Liver (tissue), 9 donors: ENCODE results near the gene ATF7IP. TPM values are rescaled to one million over a fixed set of nuclear protein-coding genes. Genes with fewer than 3 reads are reported as not detected.

Experiments used
- DNase-seq: peaks from one replicate; pipeline ENCODE4 v3.0.0-alpha.2; 2017; ENCODE audit warnings: low spot score
- H3K27ac ChIP-seq, 2 donors: one replicate each; pipeline ENCODE4 v1.7.0; 2013; ENCODE audit warnings: inconsistent platforms in 2 of 2, low read length in 2 of 2, control low read depth in 1 of 2, low read depth in 1 of 2, mild to moderate bottlenecking in 1 of 2
- H3K27me3 ChIP-seq, 4 donors: one replicate each; pipeline versions ENCODE4 v1.6.1 to v1.7.0; 2013; ENCODE audit warnings: low read length in 3 of 4, inconsistent platforms in 1 of 4, mild to moderate bottlenecking in 1 of 4, moderate library complexity in 1 of 4; ENCODE audit not compliant: control insufficient read depth in 4 of 4, insufficient read depth in 4 of 4
- H3K36me3 ChIP-seq, 4 donors: one replicate each; pipeline versions ENCODE4 v1.6.1 to v1.7.0; 2013; ENCODE audit warnings: low read length in 3 of 4, mild to moderate bottlenecking in 3 of 4, low read depth in 1 of 4, moderate library complexity in 1 of 4; ENCODE audit not compliant: control insufficient read depth in 4 of 4, insufficient read depth in 3 of 4
- H3K4me1 ChIP-seq, 4 donors: one replicate each; pipeline versions ENCODE4 v1.6.1 to v1.7.0; 2013; ENCODE audit warnings: low read length in 3 of 4, mild to moderate bottlenecking in 3 of 4, moderate library complexity in 1 of 4; ENCODE audit not compliant: control insufficient read depth in 4 of 4, insufficient read depth in 4 of 4
- H3K4me3 ChIP-seq, 3 donors: one replicate each; pipeline versions ENCODE4 v1.6.1 to v1.7.0; 2013; ENCODE audit warnings: low read length in 3 of 3, control low read depth in 1 of 3, low read depth in 1 of 3, mild to moderate bottlenecking in 1 of 3
- H3K9ac ChIP-seq, 2 donors: one replicate each; pipeline ENCODE4 v1.7.0; 2013; ENCODE audit warnings: low read length in 2 of 2, mild to moderate bottlenecking in 2 of 2, moderate library complexity in 2 of 2, control low read depth in 1 of 2, low read depth in 1 of 2
- H3K9me3 ChIP-seq, 4 donors: one replicate each; pipeline versions ENCODE4 v1.6.1 to v1.7.0; 2013; ENCODE audit warnings: low read length in 3 of 4; ENCODE audit not compliant: control insufficient read depth in 4 of 4
- ATF3 ChIP-seq: IDR thresholded peaks from 2 replicates; pipeline ENCODE4 v1.6.1; 2016; ENCODE audit warnings: antibody characterized with exemption
- CTCF ChIP-seq: fragments of 150-350 bp; IDR thresholded peaks from 2 replicates; pipeline ENCODE4 v1.5.1; 2017; ENCODE audit warnings: improper control_type of control experiment, low read depth, low read length; ENCODE audit not compliant: missing input control
- EGR1 ChIP-seq, 2 donors: IDR thresholded peaks; 2 replicates each; pipeline ENCODE4 v1.6.1; 2016 to 2018; ENCODE audit warnings: antibody characterized with exemption in 2 of 2, low read depth in 2 of 2
- FOXA1 ChIP-seq: IDR thresholded peaks from 2 replicates; pipeline ENCODE4 v1.6.1; 2016; ENCODE audit warnings: antibody characterized with exemption
- FOXA2 ChIP-seq: IDR thresholded peaks from 2 replicates; pipeline ENCODE4 v1.6.1; 2016; ENCODE audit warnings: antibody characterized with exemption
- GABPA ChIP-seq, 2 donors: IDR thresholded peaks in 1 of 2; conservative IDR thresholded peaks in 1 of 2; 2 replicates each; pipeline ENCODE4 v1.6.1; 2016; ENCODE audit warnings: antibody characterized with exemption in 2 of 2, mild to moderate bottlenecking in 1 of 2, moderate library complexity in 1 of 2
- HNF4A ChIP-seq, 2 donors: conservative IDR thresholded peaks; 2 replicates each; pipeline ENCODE4 v1.6.1; 2016; ENCODE audit warnings: antibody characterized with exemption in 2 of 2, mild to moderate bottlenecking in 2 of 2
- HNF4G ChIP-seq: IDR thresholded peaks from 2 replicates; pipeline ENCODE4 v1.6.1; 2016; ENCODE audit warnings: antibody characterized with exemption
- JUND ChIP-seq, 2 donors: IDR thresholded peaks; 2 replicates each; pipeline ENCODE4 v1.6.1; 2016; ENCODE audit warnings: antibody characterized with exemption in 2 of 2
- RAD21 ChIP-seq, 2 donors: IDR thresholded peaks; 2 replicates each; pipeline ENCODE4 v1.6.1; 2016; ENCODE audit warnings: antibody characterized with exemption in 2 of 2, mild to moderate bottlenecking in 2 of 2
- RXRA ChIP-seq, 2 donors: IDR thresholded peaks; 2 replicates each; pipeline ENCODE4 v1.6.1; 2017 to 2018; ENCODE audit warnings: antibody characterized with exemption in 2 of 2, mild to moderate bottlenecking in 1 of 2
- SP1 ChIP-seq: IDR thresholded peaks from 2 replicates; pipeline ENCODE4 v1.6.1; 2018; ENCODE audit warnings: antibody characterized with exemption, mild to moderate bottlenecking
- TAF1 ChIP-seq: conservative IDR thresholded peaks from 2 replicates; pipeline ENCODE4 v1.6.1; 2016; ENCODE audit warnings: antibody characterized with exemption, mild to moderate bottlenecking
- WGBS: extraction: QIAGEN DNeasy Blood & Tissue Kit; methylation state at CpG from one replicate; pipeline ENCODE4 v1.1.7; 2013; 5-methylcytosine and 5-hydroxymethylcytosine counted together
- polyA plus RNA-seq, 2 donors: library from polyadenylated mRNA; stranded (reverse) in 1 of 2; unstranded in 1 of 2; fragments of 200-250 nt in 1 of 2; fragments of >200 nt in 1 of 2; fragmentation: Nextera tagmentation in 1 of 2; extraction: Ambion mirVana in 1 of 2; gene quantifications; one replicate each; pipeline versions ENCODE4 v1.2.1 to v1.2.3, GENCODE V29; 2013 to 2015
- total RNA-seq, 2 donors: library from RNA; depleted of rRNA; stranded (reverse); fragments of >200 nt; gene quantifications; one replicate each; pipeline ENCODE4 v1.2.3, GENCODE V29; 2014
- TF ChIP-seq, protein P1 (sequence below): IDR thresholded peaks from 2 replicates; pipeline ENCODE4 v1.6.1; 2016; ENCODE audit warnings: antibody characterized with exemption
- TF ChIP-seq, protein P2 (sequence below): IDR thresholded peaks from 2 replicates; pipeline ENCODE4 v1.6.1; 2016; ENCODE audit warnings: antibody characterized with exemption, mild to moderate bottlenecking
- TF ChIP-seq, protein P3 (sequence below): IDR thresholded peaks from 2 replicates; pipeline ENCODE4 v1.6.1; 2016; ENCODE audit warnings: antibody characterized with exemption
- donor health status: healthy.
- donor health status: healthy.
- donor health status: healthy.
- donor health status: healthy.
- donor health status: healthy.

ATF7IP gene
- total and polyA plus RNA-seq, 4 donors: 3.9 to 25.6 (median 19.9) TPM

DNA sequence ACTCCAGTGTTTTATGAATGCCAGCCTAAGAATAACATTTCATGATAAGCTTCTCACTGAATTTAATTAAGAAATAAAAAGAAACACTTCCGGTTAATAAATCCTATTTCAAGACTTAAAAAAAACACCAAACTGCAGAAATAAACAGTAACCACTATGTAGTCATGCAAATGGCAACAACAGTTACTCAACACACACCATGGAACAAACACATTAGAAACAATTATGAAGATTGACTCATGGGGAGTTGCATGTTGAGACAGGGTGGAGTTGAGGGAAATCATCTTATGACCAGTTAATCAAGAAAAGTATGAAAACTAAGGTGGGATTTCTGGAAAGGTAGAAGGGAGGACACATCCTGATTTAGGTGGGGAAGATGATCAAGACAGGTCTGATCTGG lies 149.5 kb downstream of the ATF7IP start:
- Histone ChIP-seq H3K27me3 (no peaks in the 10 kb centered on the region), H3K4me3 (no peak overlapping the region), H3K4me1 (no peaks in the 10 kb centered on the region), H3K9me3 (no peaks in the 10 kb centered on the region), H3K36me3 (peaks cover 0 to 2% (median 0%) of the 10 kb centered on the region in 4 donors), H3K27ac (no peak overlapping the region), H3K9ac (no peak overlapping the region)
- no peak for DNase-seq
- TF ChIP-seq CTCF (no peak), RAD21 (IDR thresholded peaks at IDR 0.05) (no peak), HNF4A (conservative IDR thresholded peaks at IDR 0.05) (no peak), RXRA (IDR thresholded peaks at IDR 0.05) (no peak), SP1 (no peak), EGR1 (IDR thresholded peaks at IDR 0.05; ENCODE audit: low read depth in 2 of 2) (no peak), ATF3 (no peak), JUND (IDR thresholded peaks at IDR 0.05) (no peak)
- TF ChIP-seq, protein P1, sequence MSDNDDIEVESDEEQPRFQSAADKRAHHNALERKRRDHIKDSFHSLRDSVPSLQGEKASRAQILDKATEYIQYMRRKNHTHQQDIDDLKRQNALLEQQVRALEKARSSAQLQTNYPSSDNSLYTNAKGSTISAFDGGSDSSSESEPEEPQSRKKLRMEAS: no peak
- TF ChIP-seq, protein P2, sequence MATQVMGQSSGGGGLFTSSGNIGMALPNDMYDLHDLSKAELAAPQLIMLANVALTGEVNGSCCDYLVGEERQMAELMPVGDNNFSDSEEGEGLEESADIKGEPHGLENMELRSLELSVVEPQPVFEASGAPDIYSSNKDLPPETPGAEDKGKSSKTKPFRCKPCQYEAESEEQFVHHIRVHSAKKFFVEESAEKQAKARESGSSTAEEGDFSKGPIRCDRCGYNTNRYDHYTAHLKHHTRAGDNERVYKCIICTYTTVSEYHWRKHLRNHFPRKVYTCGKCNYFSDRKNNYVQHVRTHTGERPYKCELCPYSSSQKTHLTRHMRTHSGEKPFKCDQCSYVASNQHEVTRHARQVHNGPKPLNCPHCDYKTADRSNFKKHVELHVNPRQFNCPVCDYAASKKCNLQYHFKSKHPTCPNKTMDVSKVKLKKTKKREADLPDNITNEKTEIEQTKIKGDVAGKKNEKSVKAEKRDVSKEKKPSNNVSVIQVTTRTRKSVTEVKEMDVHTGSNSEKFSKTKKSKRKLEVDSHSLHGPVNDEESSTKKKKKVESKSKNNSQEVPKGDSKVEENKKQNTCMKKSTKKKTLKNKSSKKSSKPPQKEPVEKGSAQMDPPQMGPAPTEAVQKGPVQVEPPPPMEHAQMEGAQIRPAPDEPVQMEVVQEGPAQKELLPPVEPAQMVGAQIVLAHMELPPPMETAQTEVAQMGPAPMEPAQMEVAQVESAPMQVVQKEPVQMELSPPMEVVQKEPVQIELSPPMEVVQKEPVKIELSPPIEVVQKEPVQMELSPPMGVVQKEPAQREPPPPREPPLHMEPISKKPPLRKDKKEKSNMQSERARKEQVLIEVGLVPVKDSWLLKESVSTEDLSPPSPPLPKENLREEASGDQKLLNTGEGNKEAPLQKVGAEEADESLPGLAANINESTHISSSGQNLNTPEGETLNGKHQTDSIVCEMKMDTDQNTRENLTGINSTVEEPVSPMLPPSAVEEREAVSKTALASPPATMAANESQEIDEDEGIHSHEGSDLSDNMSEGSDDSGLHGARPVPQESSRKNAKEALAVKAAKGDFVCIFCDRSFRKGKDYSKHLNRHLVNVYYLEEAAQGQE: no peak
- whole genome bisulfite sequencing: 91% methylated on average over 1 of the region's 1 CpG

GRCh38 chr12:14521822-14522221 lies 156.3 kb downstream of the ATF7IP start:
- peaks cover 0 to 17% (median 7%) of the 10 kb centered on the region in 4 donors for H3K9me3 ChIP-seq
- TF ChIP-seq RXRA (IDR thresholded peaks at IDR 0.05): no peak
- no peak overlapping the region for H3K9ac ChIP-seq
- H3K27me3 ChIP-seq: no peaks in the 10 kb centered on the region
- no peak overlapping the region for H3K27ac ChIP-seq
- no peaks in the 10 kb centered on the region for H3K36me3 ChIP-seq
- no peak overlapping the region for H3K4me3 ChIP-seq
- no peak for DNase-seq
- H3K4me1 ChIP-seq: no peaks in the 10 kb centered on the region

DNA sequence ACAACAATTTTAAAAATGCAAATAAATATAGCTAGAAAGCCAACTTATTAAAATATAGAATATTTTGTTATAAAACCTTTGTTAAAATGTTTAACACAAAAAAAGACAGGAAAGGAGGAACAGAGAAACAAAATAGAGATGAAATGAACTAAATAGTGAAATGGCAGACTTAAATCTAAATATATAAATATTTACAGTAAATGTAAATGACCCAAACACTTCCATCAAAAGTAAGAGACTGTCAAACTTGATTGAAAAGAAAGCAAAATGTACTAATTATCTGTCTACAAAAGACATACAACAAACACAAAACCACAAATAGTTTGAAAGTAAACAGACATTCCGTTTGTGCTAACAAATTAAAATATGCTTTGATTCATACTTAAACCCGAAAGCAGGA lies 160.5 kb downstream of the ATF7IP start:
- no peak for DNase-seq
- H3K9ac ChIP-seq: no peak overlapping the region
- no peaks in the 10 kb centered on the region for H3K36me3 ChIP-seq
- WGBS: 94% methylated on average over 2 of the region's 2 CpGs
- H3K4me3 ChIP-seq: no peak overlapping the region
- H3K27me3 ChIP-seq: no peaks in the 10 kb centered on the region
- H3K9me3 ChIP-seq: peaks cover 0 to 17% (median 5%) of the 10 kb centered on the region in 4 donors
- no peaks in the 10 kb centered on the region for H3K4me1 ChIP-seq
- H3K27ac ChIP-seq: no peak overlapping the region
- TF ChIP-seq JUND (IDR thresholded peaks at IDR 0.05): no peak
- no peak for TF ChIP-seq HNF4G
- TF ChIP-seq TAF1: no peak
- TF ChIP-seq ATF3: no peak
- TF ChIP-seq FOXA1: no peak
- TF ChIP-seq, protein P1: no peak
- no peak for TF ChIP-seq GABPA (IDR thresholded peaks at IDR 0.05 in 1 of 2, conservative IDR thresholded peaks at IDR 0.05 in 1 of 2)
- no peak for TF ChIP-seq EGR1 (IDR thresholded peaks at IDR 0.05; ENCODE audit: low read depth in 2 of 2)
- no peak for TF ChIP-seq FOXA2
- TF ChIP-seq CTCF: no peak
- TF ChIP-seq, protein P3, sequence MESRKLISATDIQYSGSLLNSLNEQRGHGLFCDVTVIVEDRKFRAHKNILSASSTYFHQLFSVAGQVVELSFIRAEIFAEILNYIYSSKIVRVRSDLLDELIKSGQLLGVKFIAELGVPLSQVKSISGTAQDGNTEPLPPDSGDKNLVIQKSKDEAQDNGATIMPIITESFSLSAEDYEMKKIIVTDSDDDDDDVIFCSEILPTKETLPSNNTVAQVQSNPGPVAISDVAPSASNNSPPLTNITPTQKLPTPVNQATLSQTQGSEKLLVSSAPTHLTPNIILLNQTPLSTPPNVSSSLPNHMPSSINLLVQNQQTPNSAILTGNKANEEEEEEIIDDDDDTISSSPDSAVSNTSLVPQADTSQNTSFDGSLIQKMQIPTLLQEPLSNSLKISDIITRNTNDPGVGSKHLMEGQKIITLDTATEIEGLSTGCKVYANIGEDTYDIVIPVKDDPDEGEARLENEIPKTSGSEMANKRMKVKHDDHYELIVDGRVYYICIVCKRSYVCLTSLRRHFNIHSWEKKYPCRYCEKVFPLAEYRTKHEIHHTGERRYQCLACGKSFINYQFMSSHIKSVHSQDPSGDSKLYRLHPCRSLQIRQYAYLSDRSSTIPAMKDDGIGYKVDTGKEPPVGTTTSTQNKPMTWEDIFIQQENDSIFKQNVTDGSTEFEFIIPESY: no peak
